HG02943 (cell line): Measurements from ENCODE around the gene CELA3A.
"Not testable (repeated sequence)": the region's sequence is repeated elsewhere in the genome, so short reads cannot be mapped to it uniquely, and the experiment has no call there.

Experiments
- ATAC-seq: cut with Tn5 transposase; IDR thresholded peaks from one replicate; pipeline ENCODE4 v1.9.1; 2021; ENCODE audit warnings: mild to moderate bottlenecking, low read depth, moderate library complexity; ENCODE audit not compliant: unreplicated experiment

The CELA3A gene, protein sequence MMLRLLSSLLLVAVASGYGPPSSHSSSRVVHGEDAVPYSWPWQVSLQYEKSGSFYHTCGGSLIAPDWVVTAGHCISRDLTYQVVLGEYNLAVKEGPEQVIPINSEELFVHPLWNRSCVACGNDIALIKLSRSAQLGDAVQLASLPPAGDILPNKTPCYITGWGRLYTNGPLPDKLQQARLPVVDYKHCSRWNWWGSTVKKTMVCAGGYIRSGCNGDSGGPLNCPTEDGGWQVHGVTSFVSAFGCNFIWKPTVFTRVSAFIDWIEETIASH

DNA sequence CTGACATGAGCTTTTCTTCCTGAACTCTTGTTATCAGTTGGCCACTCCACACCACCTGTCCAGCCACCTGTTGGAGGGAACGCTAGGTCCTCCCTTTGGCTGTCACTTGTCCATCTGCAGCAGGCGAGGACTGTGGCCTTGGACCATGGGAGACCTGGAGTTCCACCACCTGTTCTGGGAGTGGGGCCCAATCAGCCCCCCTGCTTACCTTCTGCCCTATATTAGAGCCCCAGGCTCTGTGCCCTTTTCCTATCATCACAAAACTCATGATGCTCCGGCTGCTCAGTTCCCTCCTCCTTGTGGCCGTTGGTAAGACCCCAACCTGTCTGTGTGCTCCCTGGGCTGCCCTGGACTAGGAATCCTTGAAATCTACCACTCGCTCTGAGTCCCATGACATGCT, at the start of gene CELA3A:
TSS of gene CELA3A (plus strand) at position 249 of the 400 bp plus-strand sequence. CDS start at position 267, 18 bp downstream.
- ATAC-seq, result no peak

GRCh38 chr1:21952786-21953520, 48.5 kb upstream of the CELA3A start:
- ATAC-seq, result no peak

DNA sequence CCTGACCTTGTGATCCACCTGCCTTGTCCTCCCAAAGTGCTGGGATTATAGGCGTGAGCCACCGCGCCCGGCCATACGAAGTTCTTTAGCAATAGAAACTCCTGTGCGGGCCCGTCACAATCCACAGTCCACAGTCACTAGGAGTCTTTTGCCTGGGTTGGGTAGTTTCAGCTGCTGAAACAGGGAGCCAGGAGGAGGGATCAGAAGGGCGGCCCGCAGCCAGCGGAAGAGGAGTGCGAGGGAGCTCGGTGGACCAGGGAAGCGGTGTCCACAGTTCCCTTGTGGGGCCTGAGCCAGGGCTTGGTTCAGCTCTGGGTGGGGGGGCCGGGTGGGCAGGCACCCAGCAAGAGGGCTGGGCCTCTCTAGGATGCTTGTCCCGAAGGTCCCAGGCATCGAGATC, 46.4 kb upstream of the CELA3A start:
- ATAC-seq, result no peak

GRCh38 chr1:21955501-21956281, 45.8 kb upstream of the CELA3A start:
- ATAC-seq, result no peak

DNA sequence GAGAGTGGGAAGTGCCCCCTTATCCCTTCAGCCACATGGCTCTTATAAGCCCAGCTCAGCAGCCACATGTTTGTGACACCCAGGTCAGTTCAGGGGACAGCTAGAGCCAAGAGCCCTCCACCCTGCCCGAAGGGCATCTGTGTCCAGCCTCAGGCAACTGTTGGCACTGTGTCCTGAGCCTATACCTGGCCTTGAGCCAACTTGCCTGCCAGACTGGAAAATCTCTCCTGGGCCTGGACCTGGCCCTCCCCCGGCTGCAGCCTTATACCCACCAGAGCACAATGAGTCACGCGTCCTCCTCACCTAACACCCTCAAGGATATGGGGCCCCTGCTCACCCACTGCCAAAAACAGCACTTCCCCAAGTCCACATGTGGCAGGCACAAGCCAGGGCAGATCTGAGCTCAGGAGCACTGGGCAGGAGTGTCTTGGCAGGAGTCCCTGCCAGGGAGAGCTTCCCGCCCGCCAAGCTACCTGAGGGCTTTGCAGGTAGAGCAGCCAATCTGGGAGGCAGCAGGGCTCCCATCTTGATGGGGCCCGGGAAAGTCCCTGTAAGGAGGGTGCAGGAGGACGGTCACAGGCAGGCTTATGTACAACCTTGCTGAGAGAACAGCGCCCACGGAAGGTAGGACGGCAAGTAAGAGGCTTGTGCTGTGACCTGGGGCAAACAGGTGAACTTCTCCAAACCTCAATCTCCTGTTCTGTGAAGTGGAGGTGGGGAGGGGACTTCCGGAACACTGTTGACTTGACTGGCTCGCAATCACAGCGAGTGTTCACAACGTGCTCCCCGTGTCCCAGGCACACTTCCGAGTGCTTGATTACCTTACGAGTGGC, 44.5 kb upstream of the CELA3A start:
- no peak for ATAC-seq

GRCh38 chr1:21961337-21961736, 40.1 kb upstream of the CELA3A start:
- ATAC-seq, result no peak

- ATAC-seq, result no peak
Measured at GRCh38 chr1:21961799-21962198, 39.7 kb upstream of the CELA3A start.

DNA sequence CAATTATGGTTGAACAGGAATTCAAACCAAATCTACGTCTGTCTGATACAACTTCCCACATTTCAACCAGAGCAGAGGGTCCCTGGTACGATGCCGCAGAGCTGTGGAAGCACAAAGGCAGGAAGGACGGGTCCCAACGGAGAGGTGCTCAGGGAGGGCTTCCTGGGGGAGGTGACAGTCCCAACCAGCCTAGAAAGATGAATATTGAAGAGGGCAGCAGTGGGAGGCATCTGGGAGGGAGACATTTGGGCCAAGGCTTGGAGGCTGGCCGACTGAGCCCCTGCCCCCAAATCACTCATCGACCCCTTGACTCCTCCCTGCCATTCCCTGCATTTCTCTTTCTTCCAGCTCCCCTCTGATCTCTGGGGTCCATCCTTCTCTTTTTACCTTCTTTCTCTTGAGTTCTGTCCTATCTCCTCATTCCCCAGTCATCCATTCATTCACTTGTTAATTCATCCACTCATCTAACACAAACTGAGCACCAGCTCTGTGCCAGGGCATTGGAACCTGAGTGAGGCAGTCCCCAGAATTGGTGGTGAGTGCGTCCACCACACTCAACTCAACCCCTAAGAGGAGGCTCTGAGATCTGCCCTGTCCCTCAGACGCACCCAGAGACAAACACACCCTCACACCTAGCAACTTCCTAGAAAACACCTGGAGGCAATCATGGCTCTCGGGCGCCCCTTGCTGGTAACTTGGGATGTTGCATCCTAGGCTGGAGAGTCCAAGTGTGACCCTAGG, 37.8 kb upstream of the CELA3A start:
- no peak for ATAC-seq

GRCh38 chr1:21966247-21967000, 35.0 kb upstream of the CELA3A start:
- no peak for ATAC-seq

DNA sequence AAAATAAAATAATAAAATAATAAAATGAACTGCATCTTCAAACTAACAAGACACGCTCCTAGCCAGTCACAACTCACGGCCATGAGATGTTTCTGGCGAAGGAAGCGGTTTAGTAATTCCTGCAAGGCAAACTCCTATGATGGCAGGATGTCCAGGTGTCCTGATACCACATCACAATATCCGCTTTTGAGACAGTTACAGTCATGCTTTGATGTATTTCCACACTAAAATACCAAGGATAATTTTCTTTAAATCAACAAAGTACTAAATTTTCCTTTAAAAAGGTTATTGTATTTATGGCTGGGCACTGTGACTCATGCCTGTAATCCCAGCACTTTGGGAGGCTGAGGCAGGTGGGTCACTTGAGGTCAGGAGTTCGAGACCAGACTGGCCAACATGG, 34.2 kb upstream of the CELA3A start:
- not testable (repeated sequence) for ATAC-seq

DNA sequence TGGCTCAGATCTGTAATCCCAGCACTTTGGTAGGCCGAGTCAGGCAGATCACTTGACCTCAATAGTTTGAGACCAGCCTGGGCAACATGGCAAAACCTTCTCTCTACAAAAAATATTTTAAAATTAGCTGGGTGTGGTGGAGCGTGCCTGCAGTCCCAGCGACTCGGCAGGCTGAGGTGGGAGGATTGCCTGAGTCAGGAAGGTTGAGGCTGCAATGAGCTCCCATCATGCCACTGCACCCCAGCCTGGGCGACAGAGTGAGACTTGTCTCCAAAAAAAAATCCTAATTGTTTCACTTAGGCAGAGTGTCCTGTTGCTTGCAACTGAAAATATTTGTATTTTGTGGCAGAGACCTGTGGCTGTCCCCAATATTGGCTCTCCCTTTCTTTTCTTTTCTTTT, 32.4 kb upstream of the CELA3A start:
- not testable (repeated sequence) for ATAC-seq

DNA sequence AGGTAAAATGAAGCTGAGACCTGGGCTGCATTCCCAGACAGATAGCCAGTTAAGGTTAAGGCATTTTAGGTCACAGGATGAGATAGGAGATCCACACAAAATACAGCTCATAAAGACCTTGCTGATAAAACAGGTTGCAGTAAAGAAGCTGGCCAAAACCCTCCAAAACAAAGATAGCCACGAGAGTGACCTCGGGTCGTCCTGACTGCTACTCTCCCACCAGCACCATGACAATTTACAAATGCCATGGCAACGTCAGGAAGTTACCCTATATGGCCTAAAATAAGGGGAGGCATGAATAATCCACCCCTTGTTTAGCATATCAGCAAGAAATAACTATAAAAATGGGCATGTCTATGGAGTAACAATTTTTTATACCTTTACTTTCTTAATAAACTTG, 30.9 kb upstream of the CELA3A start:
- not testable (repeated sequence) for ATAC-seq

- not testable (repeated sequence) for ATAC-seq
Measured at GRCh38 chr1:21972973-21973441, 28.4 kb upstream of the CELA3A start.

GRCh38 chr1:21973948-21974347, 27.5 kb upstream of the CELA3A start:
- ATAC-seq, result not testable (repeated sequence)

DNA sequence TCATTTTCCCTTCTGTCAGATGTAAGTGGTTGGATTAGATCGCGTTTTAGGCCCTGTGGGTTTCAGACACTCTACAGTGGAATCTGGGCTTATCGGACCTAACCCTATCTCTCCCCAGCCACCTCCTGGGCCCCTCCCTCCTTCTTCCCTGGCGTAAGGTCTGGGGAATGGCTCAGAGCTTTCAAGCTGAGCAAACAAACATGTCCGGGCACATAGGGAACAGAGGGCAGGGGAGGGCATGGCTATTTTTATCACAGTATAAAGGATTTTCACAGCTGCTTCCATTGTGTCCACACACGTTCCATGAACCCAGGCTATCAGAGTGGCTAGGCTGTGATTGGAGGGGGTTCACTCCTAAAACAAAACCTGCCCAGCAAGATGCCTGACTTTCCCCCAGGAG, 26.8 kb upstream of the CELA3A start:
- ATAC-seq, result not testable (repeated sequence)

- not testable (repeated sequence) for ATAC-seq
Measured at GRCh38 chr1:21975296-21975695, 26.2 kb upstream of the CELA3A start.

DNA sequence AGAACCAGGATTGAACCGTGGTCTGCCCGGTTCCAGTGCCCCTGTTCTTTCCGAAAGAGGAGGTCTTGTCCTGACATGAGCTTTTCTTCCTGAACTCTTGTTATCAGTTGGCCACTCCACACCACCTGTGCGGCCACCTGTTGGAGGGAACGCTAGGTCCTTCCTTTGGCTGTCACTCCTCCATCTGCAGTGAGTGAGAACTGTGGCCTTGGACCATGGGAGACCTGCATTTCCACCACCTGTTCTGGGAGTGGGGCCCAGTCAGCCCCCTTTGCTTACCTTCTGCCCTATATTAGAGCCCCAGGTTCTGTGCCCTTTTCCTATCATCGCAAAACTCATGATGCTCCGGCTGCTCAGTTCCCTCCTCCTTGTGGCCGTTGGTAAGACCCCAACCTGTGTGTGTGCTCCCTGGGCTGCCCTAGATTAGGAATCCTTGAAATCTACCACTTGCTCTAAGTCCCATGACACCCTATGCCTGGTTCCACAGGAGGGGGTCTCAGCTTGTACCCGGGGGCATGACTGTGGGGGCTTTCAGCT, 24.7 kb upstream of the CELA3A start, which contains the start of gene CELA3B:
TSS of gene CELA3B (plus strand) at position 320 of the 537 bp plus-strand sequence. CDS start at position 338, 18 bp downstream.
- ATAC-seq, result not testable (repeated sequence)

GRCh38 chr1:21978209-21978608, 23.2 kb upstream of the CELA3A start:
- not testable (repeated sequence) for ATAC-seq
